ENCODE results near the gene SLC35E3.
"Not testable (repeated sequence)": the region's sequence is repeated elsewhere in the genome, so short reads cannot be mapped to it uniquely, and the experiment has no call there.

Gene SLC35E3

DNA sequence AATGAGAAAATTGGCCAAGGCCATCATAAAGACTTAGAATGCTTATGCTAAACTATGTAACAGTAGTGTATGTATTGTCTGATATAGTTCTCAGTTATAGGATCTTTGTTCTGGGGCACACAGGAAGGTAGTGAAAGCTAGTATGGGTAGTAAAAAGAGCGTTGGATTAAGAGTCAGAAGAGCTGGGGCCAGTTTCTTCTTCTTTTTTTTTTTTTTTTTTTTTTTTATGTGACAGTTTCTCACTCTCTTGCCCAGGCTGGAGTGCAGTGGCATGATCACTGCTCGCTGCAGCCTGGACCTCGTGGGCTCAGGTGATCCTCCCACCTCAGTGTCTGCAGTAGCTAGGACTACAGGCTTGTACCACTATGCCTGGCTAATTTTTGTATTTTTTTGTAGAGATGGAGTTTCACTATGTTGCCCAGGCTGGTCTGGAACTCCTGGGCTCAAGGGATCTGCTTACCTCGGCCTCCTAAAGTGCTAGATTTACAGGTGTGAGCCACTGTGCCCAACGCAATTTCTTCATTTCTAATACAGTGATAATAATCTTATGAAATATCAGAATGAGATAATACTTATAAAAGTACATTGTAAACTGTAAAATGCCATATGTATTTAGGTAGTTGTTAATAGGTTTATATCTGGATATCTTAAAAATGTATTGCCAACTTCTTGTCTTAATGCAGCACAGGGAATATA is 69.4 kb downstream of the SLC35E3 start:
- no peak for DNase-seq

DNA sequence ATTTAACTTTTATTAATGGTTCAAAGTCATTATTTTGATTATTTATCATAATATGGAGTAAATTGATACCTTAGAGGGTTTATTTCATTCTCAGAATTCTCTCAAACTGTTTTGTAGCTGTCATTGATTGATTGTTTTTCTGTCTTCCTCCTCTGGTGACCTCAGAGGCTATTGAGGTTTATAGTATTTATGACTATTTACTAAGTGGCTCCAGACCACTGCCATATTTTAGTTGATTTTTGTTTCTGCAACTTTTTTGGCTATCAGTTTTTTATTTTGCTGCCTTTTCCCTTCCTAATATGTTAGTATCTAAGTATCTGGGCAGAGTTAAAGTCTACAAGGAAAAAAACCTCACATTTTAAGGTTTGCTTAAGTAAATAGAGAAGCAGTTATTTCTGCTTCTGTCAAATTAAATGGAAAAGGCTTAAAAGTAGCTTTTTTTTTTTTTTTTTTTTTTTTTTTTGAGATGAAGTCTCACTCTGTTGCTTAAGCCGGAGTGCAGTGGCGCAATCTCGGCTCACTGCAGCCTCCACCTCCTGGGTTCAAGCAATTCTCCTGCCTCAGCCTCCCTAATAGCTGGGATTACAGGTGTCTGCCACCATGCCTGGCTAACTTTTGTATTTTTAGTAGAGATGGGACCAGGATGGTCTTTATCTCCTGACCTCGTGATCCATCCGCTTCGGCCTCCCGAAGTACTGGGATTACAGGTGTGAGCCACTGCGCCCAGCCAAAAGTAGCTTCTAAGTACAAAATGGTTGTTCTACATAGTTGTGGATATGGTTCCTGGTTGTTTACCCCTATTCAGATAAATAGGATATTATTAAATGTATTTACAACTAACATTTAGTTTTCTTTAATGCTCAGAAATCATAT is 70.2 kb downstream of the SLC35E3 start:
- no peak for DNase-seq

DNA sequence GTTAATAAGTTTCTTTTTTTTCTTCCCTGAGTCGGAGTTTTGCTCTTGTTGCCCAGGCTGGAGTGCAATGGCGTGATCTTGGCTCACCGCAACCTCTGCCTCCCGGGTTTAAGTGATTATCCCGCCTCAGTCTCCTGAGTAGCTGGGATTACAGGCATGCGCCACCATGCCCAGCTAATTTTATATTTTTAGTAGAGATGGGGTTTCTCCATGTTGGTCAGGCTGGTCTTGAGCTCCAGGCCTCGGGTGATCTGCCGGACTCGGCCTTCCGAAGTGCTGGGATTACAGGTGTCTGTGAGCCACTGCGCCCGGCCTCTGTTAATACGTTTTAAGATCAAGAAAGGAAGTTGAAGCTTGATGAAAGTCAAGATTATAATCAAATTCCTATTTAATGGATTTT is 73.5 kb downstream of the SLC35E3 start:
- not testable (repeated sequence) for DNase-seq

DNA sequence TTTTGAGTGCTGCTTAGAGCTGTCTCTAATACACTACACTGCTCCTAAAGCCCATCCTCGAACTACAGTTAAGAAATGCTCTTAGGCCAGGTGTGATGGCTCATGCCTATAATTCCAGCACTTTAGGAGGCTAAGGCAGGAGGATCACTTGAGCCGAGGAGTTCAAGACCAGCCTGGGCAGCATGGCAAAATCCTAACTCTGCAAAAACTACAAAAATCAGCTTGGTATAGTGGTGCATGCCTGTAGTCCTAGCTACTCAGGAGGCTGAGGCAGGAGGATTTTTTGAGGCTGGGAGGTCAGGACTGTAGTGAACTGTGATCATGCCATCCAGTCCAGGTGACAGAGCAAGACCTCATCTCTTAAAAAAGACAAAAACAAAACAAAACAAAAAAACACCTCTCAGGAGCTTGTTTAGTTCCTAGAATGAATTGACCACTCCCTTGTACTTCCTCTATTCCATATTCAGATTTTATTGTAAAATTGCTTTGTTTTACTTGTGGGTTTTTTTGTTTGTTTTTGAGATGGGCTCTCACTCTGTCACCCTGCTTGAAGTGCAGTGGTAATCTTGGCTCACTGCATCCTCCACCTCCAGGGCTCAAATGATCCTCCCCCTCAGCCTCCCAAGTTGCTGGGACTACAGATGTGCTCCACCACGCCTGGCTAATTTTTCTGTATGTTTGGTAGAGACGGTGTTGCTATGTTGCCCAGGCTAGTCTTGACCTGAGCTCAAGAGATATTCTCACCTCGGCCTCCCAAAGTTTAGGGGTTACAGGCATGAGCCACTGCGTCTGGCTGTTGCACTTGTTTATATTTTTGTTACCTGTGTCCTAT is 75.6 kb downstream of the SLC35E3 start:
- no peak for DNase-seq

DNA sequence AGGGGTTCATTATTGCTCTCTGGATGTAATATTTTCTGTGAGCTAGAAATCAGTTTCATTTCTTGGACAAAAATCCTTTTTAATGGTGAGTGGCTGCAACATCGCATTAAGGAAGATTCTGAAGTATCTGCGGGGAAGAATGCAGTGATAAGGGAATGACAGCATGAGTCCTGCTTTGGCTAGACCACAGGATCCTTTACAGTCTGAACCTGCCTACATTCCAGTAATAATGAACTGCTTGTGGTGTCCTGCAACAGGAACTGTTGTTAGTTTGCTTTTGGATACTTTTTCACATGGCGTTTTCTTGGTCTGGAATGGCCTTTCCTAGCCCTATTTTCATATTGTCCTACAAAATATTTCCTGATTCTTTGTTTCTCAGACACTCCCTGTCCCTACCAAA is 77.7 kb downstream of the SLC35E3 start:
- DNase-seq = no peak

DNA sequence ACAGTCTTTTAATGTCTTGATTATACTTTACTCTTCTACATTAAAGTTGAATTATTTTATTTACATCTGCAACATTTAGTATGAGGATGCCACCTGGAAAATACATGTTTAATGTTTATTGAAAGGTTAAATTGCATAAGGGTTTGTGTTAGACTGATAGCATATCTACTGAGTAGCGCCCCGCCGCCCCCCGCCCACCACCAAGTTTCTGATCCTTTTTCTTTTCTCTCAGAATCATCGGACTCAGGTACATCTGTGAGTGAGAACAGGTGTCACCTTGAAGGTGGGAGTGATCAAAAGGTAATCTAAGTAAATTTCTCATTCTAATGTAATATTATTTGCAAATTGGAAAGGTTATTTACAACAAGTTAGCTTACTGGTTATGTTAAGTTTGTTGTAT is 78.2 kb downstream of the SLC35E3 start:
- no peak for DNase-seq

DNA sequence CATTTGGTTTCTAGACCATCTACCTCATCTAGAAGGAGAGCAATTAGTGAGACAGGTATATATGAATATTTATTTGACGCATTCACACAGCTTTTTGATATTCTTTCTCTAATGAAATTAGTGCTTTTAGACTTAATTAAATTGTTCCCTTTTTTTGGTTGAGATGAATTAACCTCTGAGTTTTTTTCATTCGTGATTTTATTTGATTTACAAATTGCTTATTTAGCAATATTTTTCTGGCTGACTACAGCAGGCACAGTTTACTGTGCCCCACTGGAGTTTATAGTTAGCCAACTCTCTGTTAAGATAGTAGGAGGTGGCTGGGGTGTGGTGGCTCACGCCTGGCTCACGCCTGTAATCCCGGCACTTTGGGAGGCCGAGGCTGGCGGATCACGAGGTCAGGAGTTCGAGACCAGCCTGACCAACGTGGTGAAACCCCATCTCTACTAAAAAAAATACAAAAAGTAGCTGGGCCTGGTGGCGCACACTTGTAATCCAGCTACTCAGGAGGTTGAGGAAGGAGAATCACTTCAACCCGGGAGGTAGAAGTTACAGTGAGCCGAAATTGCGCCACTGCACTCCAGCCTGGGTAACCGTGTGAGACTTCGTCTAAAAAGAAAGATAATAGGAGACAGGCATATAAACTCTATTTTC is 78.7 kb downstream of the SLC35E3 start:
- DNase-seq = no peak

DNA sequence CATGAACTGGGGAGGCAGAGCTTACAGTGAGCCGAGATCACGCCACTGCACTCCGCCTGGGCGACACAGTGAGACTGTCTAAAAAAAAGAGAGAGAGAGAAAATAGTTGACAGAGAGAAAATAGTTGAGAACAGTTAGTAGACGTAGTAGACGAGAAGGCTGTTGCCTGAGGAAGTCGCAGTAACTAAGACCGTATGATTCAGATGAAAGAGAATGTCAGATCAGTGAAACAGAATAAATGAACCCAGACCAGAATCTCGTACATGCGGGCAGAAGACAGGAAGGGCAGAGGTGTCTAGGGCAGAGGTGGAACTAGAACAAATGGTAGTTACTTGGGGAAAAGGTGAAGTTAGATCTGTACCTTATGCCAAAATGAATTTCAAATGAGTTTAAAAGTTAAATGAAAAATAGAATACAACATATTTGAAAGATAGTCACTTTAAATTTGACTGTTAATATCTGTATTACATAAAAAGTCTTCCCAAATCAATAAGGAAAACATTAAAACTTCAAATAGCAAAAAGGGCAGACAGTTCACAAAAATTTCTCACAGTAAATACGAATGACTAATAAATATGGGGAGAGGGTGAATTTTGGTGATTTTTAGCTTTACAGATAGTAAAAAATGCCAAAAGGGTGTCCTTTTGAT is 79.7 kb downstream of the SLC35E3 start:
- DNase-seq = no peak

DNA sequence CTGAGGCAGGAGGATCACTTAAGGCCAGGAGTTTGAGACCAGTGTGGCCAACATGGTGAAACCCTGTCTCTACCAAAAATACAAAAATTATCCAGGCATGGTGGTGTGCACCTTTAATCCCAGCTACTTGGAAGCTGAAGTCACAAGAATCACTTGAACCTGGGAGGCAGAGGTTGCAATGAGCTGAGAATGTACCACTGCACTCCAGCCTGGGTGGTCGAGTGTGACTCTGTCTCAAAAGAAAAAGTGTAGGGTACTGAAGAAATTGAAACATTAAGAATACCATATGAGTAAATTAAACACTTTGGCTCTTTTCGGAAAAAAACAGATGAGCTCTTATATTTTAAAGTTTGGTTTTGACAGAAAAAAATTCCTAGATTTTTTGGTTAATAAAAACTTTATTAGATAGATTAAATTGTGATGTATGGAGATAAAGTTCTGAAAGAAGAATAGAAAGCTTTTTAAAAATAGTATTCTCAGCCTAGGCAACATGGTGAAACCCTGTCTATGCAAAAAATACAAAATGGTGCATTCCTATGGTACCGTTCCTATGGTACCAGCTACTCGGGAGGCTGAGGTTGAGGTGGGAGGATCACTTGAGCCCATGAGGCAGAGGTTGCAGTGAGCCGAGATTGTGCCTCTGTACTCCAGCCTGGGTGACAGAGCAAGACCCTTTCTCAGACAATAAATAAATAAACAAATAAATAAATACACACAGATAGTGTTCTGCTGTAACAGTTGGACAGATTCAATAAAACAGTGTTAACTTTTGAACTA is 82.1 kb downstream of the SLC35E3 start:
- DNase-seq = no peak

DNA sequence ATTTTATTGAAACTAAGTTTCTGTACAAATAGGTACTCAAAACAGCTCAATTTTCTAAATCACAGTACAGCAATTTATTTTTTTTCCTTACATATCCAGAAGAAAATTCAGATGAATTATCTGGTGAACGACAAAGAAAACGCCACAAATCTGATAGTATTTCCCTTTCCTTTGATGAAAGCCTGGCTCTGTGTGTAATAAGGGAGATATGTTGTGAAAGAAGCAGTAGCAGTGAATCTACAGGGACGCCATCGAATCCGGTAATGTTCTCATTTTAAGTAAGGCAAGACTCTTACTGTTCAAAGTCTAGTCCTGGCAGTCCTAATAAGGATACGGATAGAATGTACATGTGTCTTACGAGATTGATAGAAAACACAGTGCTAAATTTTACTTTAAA is 82.7 kb downstream of the SLC35E3 start:
- no peak for DNase-seq
